Epithelial cell of proximal tubule (primary cell): ENCODE data around the gene RARS2. TPM values are rescaled to one million over a fixed set of nuclear protein-coding genes. Genes with fewer than 3 reads are reported as not detected.

Experiments used
- DNase-seq: peaks from one replicate; pipeline ENCODE4 v3.0.0-alpha.2; 2011; ENCODE audit warnings: low read depth
- H3K4me3 ChIP-seq: 2 replicates; pipeline ENCODE4 v1.5.1; 2011; ENCODE audit warnings: low read depth, mild to moderate bottlenecking, low read length
- CTCF ChIP-seq: conservative IDR thresholded peaks from 2 replicates; pipeline ENCODE4 v1.5.1; 2012; ENCODE audit warnings: low read depth, mild to moderate bottlenecking, low read length
- total RNA-seq: library from RNA; depleted of rRNA; stranded (reverse); fragments of >200 nt; gene quantifications from 2 replicates; pipeline ENCODE4 v1.2.3, GENCODE V29; 2015

Gene RARS2
- total RNA-seq, 1 donor from 2014 or later, result 15.8 TPM

DNA sequence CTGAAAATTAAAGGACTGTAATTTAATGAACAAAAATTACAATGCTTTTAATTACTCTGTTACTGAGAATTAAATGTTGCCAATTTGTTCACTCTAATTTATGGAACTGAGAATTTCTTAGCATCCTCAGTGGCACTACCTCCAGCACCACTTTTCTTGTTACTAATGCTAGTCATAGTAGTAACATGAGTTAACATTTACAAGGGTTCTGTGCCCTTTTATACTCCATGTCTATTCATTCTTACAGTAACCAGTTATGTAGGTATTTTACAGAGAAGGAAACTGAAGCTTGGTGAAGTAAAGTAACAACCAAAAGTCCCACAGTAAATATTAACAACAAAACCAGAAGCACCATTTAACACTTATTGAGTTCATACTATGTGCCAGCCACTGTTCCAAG is 34.3 kb downstream of the RARS2 start:
- no peak overlapping the region for H3K4me3 ChIP-seq
- no peak for DNase-seq
- TF ChIP-seq CTCF, result no peak

DNA sequence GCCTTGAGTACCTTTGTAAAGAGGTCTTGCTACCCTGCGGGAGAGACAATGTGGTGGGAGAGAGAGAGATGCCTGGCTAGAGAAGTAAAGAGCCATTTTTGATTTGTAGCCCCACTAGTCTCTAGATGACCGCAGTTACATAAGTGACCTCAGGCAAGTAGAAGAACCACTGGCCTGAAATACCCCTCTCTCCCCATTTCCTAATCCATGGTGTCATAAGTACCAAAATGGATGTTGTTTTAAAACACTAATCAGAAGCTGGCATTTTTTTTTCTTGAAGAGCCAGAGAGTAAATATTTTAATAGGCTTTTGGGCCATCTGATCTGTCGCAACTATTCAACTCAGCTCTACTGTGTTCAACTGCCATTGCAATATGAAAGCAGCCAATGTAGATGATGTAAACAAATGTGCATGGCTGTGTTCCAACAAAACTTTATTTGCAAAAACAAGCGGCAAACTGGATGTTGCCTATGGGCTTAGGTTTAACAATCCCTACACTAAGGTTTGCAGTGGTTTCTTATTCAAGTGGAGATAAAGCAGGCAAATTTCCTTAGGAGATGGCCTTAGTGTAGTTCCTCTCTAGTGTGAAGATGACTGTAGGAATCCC is 36.5 kb downstream of the RARS2 start:
- no peak for DNase-seq
- H3K4me3 ChIP-seq, result no peak overlapping the region
- no peak for TF ChIP-seq CTCF

DNA sequence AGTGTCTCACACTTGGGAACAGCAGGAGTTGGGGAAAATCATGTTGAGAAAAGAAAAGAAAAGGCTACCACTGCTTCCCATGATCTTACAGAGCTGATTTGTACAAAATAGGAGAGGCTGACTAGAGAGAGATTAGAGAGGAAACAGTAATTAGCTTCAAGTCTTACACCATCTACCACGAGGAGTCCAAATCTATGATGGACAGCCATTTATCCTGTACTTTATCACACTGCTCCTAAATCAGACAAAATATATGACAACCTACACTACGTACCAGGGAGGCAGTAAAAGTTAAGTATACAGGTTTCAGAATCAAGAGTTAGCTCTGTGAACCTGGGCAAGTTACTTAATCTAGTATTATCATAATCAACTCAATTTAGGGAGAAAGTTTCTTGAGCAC is 38.0 kb downstream of the RARS2 start:
- TF ChIP-seq CTCF, result no peak
- no peak for DNase-seq

GRCh38 chr6:87544474-87544735 is 45.4 kb downstream of the RARS2 start:
- no peak for TF ChIP-seq CTCF
- no peak for DNase-seq
- no peak overlapping the region for H3K4me3 ChIP-seq

More for the DNA sequence above, 38.0 kb downstream of the RARS2 start:
- H3K4me3 ChIP-seq, result no peak overlapping the region

- no peak overlapping the region for H3K4me3 ChIP-seq
- TF ChIP-seq CTCF, result no peak
- no peak for DNase-seq
These were observed 45.9 kb downstream of the RARS2 start for GRCh38 chr6:87543696-87544473.

GRCh38 chr6:87541744-87542143 is 48.0 kb downstream of the RARS2 start:
- no peak for DNase-seq
- H3K4me3 ChIP-seq, result no peak overlapping the region
- TF ChIP-seq CTCF, result no peak

DNA sequence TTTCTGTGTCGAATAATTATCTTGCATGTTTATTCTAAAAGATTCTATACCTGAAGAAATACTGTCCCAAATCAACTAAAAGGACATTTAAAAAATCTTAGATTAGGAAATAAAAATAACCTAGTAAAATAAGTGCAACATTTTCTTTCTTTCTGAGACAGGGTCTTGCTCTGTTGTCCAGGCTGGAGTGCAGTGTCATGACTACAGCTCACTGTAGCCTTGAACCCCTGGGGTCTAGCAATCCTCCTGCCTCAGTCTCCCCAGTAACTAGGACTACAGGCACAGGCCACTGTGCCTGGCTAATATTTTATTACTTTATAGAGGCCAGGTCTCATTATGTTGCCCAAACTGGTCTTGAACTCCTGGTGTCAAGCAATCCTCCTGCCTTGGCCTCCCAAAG is 48.7 kb downstream of the RARS2 start:
- TF ChIP-seq CTCF, result no peak
- DNase-seq, result no peak
- no peak overlapping the region for H3K4me3 ChIP-seq
